Subcutaneous abdominal adipose tissue (tissue), 5 donors: ENCODE data around the gene PEX7.

Experiments used
- H3K27ac ChIP-seq: one replicate; pipeline ENCODE4 v1.7.0; 2013; ENCODE audit warnings: low read depth, mild to moderate bottlenecking, inconsistent platforms, low read length, moderate library complexity
- H3K27me3 ChIP-seq, 5 donors: one replicate each; pipeline ENCODE4 v1.7.0; 2013; ENCODE audit warnings: low read length in 5 of 5, inconsistent platforms in 1 of 5; ENCODE audit not compliant: control insufficient read depth in 5 of 5, insufficient read depth in 4 of 5
- H3K36me3 ChIP-seq, 5 donors: one replicate each; pipeline ENCODE4 v1.7.0; 2013; ENCODE audit warnings: low read length in 5 of 5; ENCODE audit not compliant: control insufficient read depth in 5 of 5, insufficient read depth in 5 of 5
- H3K4me1 ChIP-seq, 5 donors: one replicate each; pipeline ENCODE4 v1.7.0; 2013; ENCODE audit warnings: low read length in 5 of 5, mild to moderate bottlenecking in 3 of 5, moderate library complexity in 1 of 5; ENCODE audit not compliant: control insufficient read depth in 5 of 5, insufficient read depth in 5 of 5
- H3K4me3 ChIP-seq, 5 donors: one replicate each; pipeline ENCODE4 v1.7.0; 2013; ENCODE audit warnings: low read length in 5 of 5, low read depth in 1 of 5
- H3K9ac ChIP-seq, 5 donors: one replicate each; pipeline ENCODE4 v1.7.0; 2013; ENCODE audit warnings: low read length in 5 of 5, mild to moderate bottlenecking in 4 of 5, moderate library complexity in 3 of 5
- H3K9me3 ChIP-seq, 5 donors: one replicate each; pipeline ENCODE4 v1.7.0; 2013; ENCODE audit warnings: low read length in 5 of 5; ENCODE audit not compliant: control insufficient read depth in 5 of 5
- donor health status: healthy.
- donor health status: healthy.
- donor health status: healthy.
- donor health status: healthy.
- donor health status: healthy.

PEX7 gene

GRCh38 chr6:136790411-136791295 is 31.7 kb upstream of the PEX7 start:
- Histone ChIP-seq H3K27me3 (no peaks in the 10 kb centered on the region), H3K36me3 (no peaks in the 10 kb centered on the region), H3K9me3 (no peaks in the 10 kb centered on the region), H3K27ac (peak overlapping the region; percentile 70), H3K4me1 (peaks cover 0 to 48% (median 46%) of the 10 kb centered on the region in 5 donors), H3K4me3 (peak overlapping the region; percentile 76 to 99 (median 98)), H3K9ac (peak overlapping the region; percentile 12 to 90 (median 59))

- Histone ChIP-seq H3K27ac (peak overlapping the region; percentile 70), H3K4me1 (peaks cover 0 to 40% (median 39%) of the 10 kb centered on the region in 5 donors), H3K27me3 (no peaks in the 10 kb centered on the region), H3K9me3 (no peaks in the 10 kb centered on the region), H3K9ac (peak overlapping the region; percentile 12 to 90 (median 59)), H3K4me3 (peak overlapping the region; percentile 76 to 99 (median 98)), H3K36me3 (no peaks in the 10 kb centered on the region)
Measured at GRCh38 chr6:136791296-136792094, 30.9 kb upstream of the PEX7 start.

- H3K9ac ChIP-seq = peak overlapping the region in 4 of 5 donors; percentile 49 to 90 (median 72)
- peak overlapping the region in 4 of 5 donors; percentile 91 to 99 (median 98) for H3K4me3 ChIP-seq
- H3K9me3 ChIP-seq = no peaks in the 10 kb centered on the region
- peak overlapping the region; percentile 96 for H3K27ac ChIP-seq
- H3K4me1 ChIP-seq = peaks cover 0 to 39% (median 36%) of the 10 kb centered on the region in 5 donors
- H3K27me3 ChIP-seq = no peaks in the 10 kb centered on the region
- no peaks in the 10 kb centered on the region for H3K36me3 ChIP-seq
Measured at GRCh38 chr6:136792095-136792409, 30.3 kb upstream of the PEX7 start.

- Histone ChIP-seq H3K27ac (peak within 1 kb of the TSS; percentile 96), H3K9ac (peak within 1 kb of the TSS; percentile 59 to 97 (median 91)), H3K9me3 (no peaks in the 10 kb centered on the region), H3K4me1 (peaks cover 0 to 34% (median 34%) of the 10 kb centered on the region in 5 donors), H3K36me3 (no peaks in the 10 kb centered on the region), H3K27me3 (no peaks in the 10 kb centered on the region), H3K4me3 (peak within 1 kb of the TSS; percentile 76 to 99 (median 98))
Measured at GRCh38 chr6:136792410-136793262, 29.8 kb upstream of the PEX7 start, which contains the start of gene MAP3K5. Gene MAP3K5 (minus strand): TSS chr6:136792477. CDS start chr6:136792157, 320 bp downstream.

GRCh38 chr6:136793363-136793762 is 29.0 kb upstream of the PEX7 start:
- Histone ChIP-seq H3K9me3 (no peaks in the 10 kb centered on the region), H3K27ac (peak overlapping the region; percentile 96), H3K4me3 (peak overlapping the region; percentile 35 to 99 (median 98)), H3K27me3 (no peaks in the 10 kb centered on the region), H3K36me3 (no peaks in the 10 kb centered on the region), H3K4me1 (peaks cover 0 to 29% (median 27%) of the 10 kb centered on the region in 5 donors), H3K9ac (peak overlapping the region in 4 of 5 donors; percentile 90 to 97 (median 92))

- Histone ChIP-seq H3K4me3 (no peak overlapping the region), H3K9ac (no peak overlapping the region), H3K36me3 (no peaks in the 10 kb centered on the region), H3K9me3 (no peaks in the 10 kb centered on the region), H3K27me3 (no peaks in the 10 kb centered on the region), H3K4me1 (peaks cover 0 to 22% (median 14%) of the 10 kb centered on the region in 5 donors), H3K27ac (no peak overlapping the region)
Measured at GRCh38 chr6:136795386-136795785, 27.0 kb upstream of the PEX7 start.

- no peaks in the 10 kb centered on the region for H3K27me3 ChIP-seq
- peaks cover 0 to 16% (median 8%) of the 10 kb centered on the region in 5 donors for H3K4me1 ChIP-seq
- no peak overlapping the region for H3K4me3 ChIP-seq
- no peak overlapping the region for H3K9ac ChIP-seq
- no peaks in the 10 kb centered on the region for H3K36me3 ChIP-seq
- H3K27ac ChIP-seq = no peak overlapping the region
- H3K9me3 ChIP-seq = no peaks in the 10 kb centered on the region
Measured at GRCh38 chr6:136795996-136796395, 26.4 kb upstream of the PEX7 start.

GRCh38 chr6:136798044-136798443 is 24.3 kb upstream of the PEX7 start:
- H3K9ac ChIP-seq = no peak overlapping the region
- H3K27me3 ChIP-seq = no peaks in the 10 kb centered on the region
- H3K4me1 ChIP-seq = peaks cover 0 to 6% (median 5%) of the 10 kb centered on the region in 5 donors
- H3K36me3 ChIP-seq = no peaks in the 10 kb centered on the region
- no peak overlapping the region for H3K4me3 ChIP-seq
- no peak overlapping the region for H3K27ac ChIP-seq
- H3K9me3 ChIP-seq = no peaks in the 10 kb centered on the region

GRCh38 chr6:136801581-136801980 is 20.8 kb upstream of the PEX7 start:
- H3K4me1 ChIP-seq = no peaks in the 10 kb centered on the region

More at GRCh38 chr6:136801581-136801980, 20.8 kb upstream of the PEX7 start:
- H3K27me3 ChIP-seq = no peaks in the 10 kb centered on the region
- no peak overlapping the region for H3K9ac ChIP-seq
- no peak overlapping the region for H3K4me3 ChIP-seq
- no peak overlapping the region for H3K27ac ChIP-seq
- no peaks in the 10 kb centered on the region for H3K36me3 ChIP-seq
- H3K9me3 ChIP-seq = no peaks in the 10 kb centered on the region
